Measurements from ENCODE around the gene CASKIN1.
"Not testable (repeated sequence)": the region's sequence is repeated elsewhere in the genome, so short reads cannot be mapped to it uniquely, and the experiment has no call there.

Gene CASKIN1

GRCh38 chr16:2242598-2242997, 46.2 kb upstream of the CASKIN1 start:
- no peak for TF ChIP-seq CTCF (IDR thresholded peaks at IDR 0.05; ENCODE audit: low read depth, low read length, missing control alignments)
- in situ Hi-C loops (cut with HindIII; ENCODE audit: low sequenced_read_pairs), result no loop called here
- H3K4me3 ChIP-seq (ENCODE audit: low read depth, low read length), result no peak overlapping the region
- DNase-seq (ENCODE audit: low read depth), result no peak

DNA sequence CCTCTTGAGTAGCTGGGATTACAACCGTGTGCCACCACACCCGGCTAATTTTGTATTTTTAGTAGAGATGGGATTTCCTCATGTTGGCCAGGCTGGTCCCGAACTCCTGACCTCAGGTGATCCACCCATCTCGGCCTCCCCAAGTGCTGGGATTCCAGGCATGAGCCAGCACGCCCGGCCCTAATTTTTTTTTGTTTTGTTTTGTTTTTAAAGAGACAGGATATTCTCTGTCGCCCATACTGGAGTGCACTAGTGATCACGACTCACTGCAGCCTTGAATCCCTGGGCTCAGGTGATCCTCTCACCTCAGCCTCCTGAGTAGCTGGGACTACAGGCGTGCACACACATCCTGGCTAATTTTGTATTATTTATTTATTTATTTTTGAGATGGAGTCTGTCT, 43.9 kb upstream of the CASKIN1 start:
- H3K4me3 ChIP-seq (ENCODE audit: low read depth, low read length); DNase-seq (ENCODE audit: low read depth); in situ Hi-C loops (cut with HindIII; ENCODE audit: low sequenced_read_pairs): not testable (repeated sequence)

DNA sequence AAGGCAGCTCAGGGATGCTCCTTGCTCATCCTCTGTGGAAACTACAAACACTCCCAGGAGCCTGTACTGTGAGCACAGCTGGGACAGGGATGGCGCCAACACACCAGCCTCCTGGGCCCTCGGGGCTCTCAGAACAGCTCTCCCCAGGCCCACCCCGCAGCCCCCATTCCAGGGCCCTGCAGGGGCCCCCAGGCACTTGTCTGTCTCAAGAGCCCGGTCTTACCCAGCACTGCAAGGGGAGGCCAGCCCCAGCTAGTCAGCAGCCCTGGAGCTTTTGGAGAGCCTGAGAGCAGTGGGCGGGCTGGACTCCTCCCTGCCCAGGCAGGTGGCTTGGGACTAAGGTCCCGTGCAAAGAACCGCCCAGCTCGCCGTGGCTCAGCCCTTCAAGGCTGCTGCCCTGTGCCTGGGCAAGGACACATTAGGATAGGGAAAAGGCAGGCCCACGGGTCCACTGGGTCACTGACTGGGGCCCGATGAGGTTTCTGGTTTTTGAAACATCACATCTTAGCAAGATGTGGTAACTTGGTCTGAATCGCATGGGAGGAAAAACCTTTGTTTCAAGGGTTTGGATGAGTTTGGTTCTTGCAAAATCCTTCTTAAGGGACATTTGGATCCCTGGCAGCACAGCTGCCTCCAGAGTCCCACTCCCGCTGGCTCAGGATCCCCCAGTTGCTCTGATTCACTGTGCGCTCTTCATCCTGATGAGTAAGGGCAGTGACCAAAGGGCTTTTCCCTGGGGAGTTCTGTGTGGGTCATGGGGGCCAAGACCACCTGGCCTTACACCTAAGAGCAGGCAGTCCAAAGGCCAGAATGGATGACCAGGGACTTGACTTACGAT, 42.7 kb upstream of the CASKIN1 start:
- in situ Hi-C loops (cut with HindIII; ENCODE audit: low sequenced_read_pairs), result no loop called here
- no peak for DNase-seq (ENCODE audit: low read depth)
- no peak for TF ChIP-seq CTCF (IDR thresholded peaks at IDR 0.05; ENCODE audit: low read depth, low read length, missing control alignments)
- no peak overlapping the region for H3K4me3 ChIP-seq (ENCODE audit: low read depth, low read length)

DNA sequence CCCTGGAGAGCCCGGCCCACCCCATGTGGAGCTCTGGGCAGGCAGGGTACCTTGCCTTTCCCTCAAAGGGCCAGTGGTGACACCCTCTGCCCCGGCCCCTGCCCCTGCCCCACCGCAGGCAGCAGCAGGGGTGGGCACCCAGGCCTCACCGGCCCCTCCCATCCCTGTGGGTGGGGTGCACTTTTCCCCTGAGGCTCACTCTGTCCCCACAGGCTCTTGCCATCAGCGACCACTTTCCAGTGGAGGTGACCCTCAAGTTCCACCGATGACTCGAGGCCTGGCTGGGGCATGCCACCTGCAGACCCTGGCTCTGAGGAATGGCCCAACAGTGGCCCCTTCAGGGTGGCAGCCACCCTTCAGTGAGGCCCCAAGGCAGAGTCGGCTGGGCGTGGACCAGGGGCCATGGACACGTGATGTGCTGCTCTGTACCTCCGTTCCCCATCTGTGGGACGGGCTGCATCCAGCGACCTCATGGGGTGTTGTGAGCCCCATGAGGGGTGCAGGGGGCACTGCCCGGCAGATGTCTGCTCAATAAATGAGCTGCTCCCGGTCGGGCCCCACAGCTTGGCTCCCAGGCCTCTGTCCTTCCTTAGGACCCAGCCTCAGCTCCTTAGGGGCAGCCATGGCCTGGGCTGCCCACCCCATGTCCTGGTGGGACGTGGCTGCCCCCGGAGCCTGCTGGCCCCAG, 41.9 kb upstream of the CASKIN1 start:
- DNase-seq (ENCODE audit: low read depth), result no peak
- in situ Hi-C loops (cut with HindIII; ENCODE audit: low sequenced_read_pairs), result no loop called here
- TF ChIP-seq CTCF (IDR thresholded peaks at IDR 0.05; ENCODE audit: low read depth, low read length, missing control alignments), result no peak
- H3K4me3 ChIP-seq (ENCODE audit: low read depth, low read length), result no peak overlapping the region

- no peak overlapping the region for H3K4me3 ChIP-seq (ENCODE audit: low read depth, low read length)
- no peak for DNase-seq (ENCODE audit: low read depth)
- no peak for TF ChIP-seq CTCF (IDR thresholded peaks at IDR 0.05; ENCODE audit: low read depth, low read length, missing control alignments)
- in situ Hi-C loops (cut with HindIII; ENCODE audit: low sequenced_read_pairs), result no loop called here
Measured at GRCh38 chr16:2237493-2238149, 41.2 kb upstream of the CASKIN1 start.

- H3K4me3 ChIP-seq (ENCODE audit: low read depth, low read length), result peak overlapping the region; percentile 28
Measured at GRCh38 chr16:2237102-2237482, 40.7 kb upstream of the CASKIN1 start.

More at GRCh38 chr16:2237102-2237482, 40.7 kb upstream of the CASKIN1 start:
- DNase-seq (ENCODE audit: low read depth), result no peak
- TF ChIP-seq CTCF (IDR thresholded peaks at IDR 0.05; ENCODE audit: low read depth, low read length, missing control alignments), result no peak
- in situ Hi-C loops (cut with HindIII; ENCODE audit: low sequenced_read_pairs), result no loop called here
